ENCODE data around the gene SFTPB. TPM values are rescaled to one million over a fixed set of nuclear protein-coding genes. Genes with fewer than 3 reads are reported as not detected.
"Not testable (repeated sequence)": the region's sequence is repeated elsewhere in the genome, so short reads cannot be mapped to it uniquely, and the experiment has no call there.

Gene SFTPB
- total RNA-seq, 3 donors from 2014 or later = 1.3 to 2.2 TPM; not detected in 1

GRCh38 chr2:85621338-85621737 is 46.7 kb downstream of the SFTPB start:
- Histone ChIP-seq H3K4me1 (ENCODE audit: low read depth) (peaks cover 25% of the 10 kb centered on the region), H3K36me3 (ENCODE audit: low read depth) (peaks cover 11% of the 10 kb centered on the region), H3K4me3 (no peak overlapping the region), H3K9me3 (no peaks in the 10 kb centered on the region)
- DNase-seq = no peak
- intact Hi-C loops (cut with DNase I, micrococcal nuclease) = no loop called here
- TF ChIP-seq, protein P1, sequence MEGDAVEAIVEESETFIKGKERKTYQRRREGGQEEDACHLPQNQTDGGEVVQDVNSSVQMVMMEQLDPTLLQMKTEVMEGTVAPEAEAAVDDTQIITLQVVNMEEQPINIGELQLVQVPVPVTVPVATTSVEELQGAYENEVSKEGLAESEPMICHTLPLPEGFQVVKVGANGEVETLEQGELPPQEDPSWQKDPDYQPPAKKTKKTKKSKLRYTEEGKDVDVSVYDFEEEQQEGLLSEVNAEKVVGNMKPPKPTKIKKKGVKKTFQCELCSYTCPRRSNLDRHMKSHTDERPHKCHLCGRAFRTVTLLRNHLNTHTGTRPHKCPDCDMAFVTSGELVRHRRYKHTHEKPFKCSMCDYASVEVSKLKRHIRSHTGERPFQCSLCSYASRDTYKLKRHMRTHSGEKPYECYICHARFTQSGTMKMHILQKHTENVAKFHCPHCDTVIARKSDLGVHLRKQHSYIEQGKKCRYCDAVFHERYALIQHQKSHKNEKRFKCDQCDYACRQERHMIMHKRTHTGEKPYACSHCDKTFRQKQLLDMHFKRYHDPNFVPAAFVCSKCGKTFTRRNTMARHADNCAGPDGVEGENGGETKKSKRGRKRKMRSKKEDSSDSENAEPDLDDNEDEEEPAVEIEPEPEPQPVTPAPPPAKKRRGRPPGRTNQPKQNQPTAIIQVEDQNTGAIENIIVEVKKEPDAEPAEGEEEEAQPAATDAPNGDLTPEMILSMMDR (IDR thresholded peaks at IDR 0.05) = no peak
- ATAC-seq = peak; percentile 45

DNA sequence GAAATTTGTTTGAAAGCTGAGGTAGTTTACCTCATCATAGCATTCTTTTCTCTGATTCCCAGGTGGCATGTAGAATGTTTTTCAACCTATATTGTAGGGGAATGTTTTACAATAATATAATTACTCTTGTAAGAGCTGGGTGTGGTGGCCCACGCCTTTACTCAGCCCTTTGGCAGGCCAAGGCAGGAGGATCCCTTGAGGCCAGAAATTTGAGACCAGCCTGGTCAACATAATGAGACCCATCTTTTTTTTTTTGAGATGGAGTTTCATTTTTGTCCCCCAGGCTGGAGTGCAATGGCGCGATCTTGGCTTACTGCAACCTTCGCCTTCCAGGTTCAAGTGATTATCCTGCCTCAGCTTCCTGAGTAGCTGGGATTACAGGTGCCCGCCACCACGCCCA is 48.4 kb downstream of the SFTPB start:
- ATAC-seq (no peak), DNase-seq (peak in 2 of 3 donors; percentile 38 to 48)
- no peaks in the 10 kb centered on the region for H3K36me3 ChIP-seq (ENCODE audit: low read depth)
- H3K9me3 ChIP-seq = no peaks in the 10 kb centered on the region
- H3K4me1 ChIP-seq (ENCODE audit: low read depth) = peaks cover 28% of the 10 kb centered on the region
- TF ChIP-seq, protein P1 (IDR thresholded peaks at IDR 0.05) = no peak
- intact Hi-C loops (cut with DNase I, micrococcal nuclease) = no loop called here
- H3K4me3 ChIP-seq = no peak overlapping the region

GRCh38 chr2:85617723-85618122 is 50.3 kb downstream of the SFTPB start:
- intact Hi-C loops (cut with DNase I, micrococcal nuclease); ATAC-seq; H3K36me3 ChIP-seq (ENCODE audit: low read depth); H3K9me3 ChIP-seq; H3K4me3 ChIP-seq; DNase-seq: not testable (repeated sequence)
- H3K4me1 ChIP-seq (ENCODE audit: low read depth) = peaks cover 28% of the 10 kb centered on the region

DNA sequence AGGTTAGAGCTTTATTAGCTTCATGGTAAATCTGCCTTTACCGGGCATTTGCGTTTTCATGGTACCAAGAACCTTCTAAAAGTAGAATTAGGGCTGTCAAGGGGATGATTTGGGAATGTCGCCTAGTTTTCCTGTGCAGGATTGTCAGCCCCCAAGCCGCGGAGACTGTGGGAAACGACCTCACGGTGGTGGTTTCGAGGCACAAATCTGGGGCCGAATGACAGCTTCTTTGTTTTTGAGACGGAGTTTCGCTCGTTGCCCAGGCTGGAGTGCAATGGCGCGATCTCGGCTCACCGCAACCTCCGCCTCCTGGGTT is 52.6 kb downstream of the SFTPB start:
- intact Hi-C loops (cut with DNase I, micrococcal nuclease) = no loop called here
- ATAC-seq = no peak
- H3K4me1 ChIP-seq (ENCODE audit: low read depth) = peaks cover 33% of the 10 kb centered on the region
- H3K4me3 ChIP-seq = no peak overlapping the region
- DNase-seq = no peak
- no peaks in the 10 kb centered on the region for H3K36me3 ChIP-seq (ENCODE audit: low read depth)
- H3K9me3 ChIP-seq = no peaks in the 10 kb centered on the region
- TF ChIP-seq, protein P1 (IDR thresholded peaks at IDR 0.05) = no peak

DNA sequence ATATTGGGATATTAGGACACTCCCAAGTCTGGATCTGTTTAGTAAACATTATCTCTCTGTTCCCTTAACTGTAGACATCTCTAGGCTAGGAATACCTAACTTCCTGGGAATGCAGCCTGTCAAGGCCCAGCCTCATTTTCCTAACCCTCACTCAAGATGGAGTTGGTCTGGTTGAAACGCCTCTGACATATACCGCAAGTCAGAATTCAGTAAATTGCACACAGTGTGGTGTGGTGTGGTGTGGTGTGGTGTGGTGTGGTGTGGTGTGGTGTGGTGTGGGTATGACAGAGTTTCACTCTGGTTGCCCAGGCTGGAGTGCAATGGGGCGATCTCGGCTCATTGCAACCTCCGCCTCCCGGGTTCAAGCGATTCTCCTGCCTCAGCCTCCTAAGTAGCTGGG is 53.2 kb downstream of the SFTPB start:
- DNase-seq; H3K36me3 ChIP-seq (ENCODE audit: low read depth); H3K9me3 ChIP-seq; intact Hi-C loops (cut with DNase I, micrococcal nuclease); ATAC-seq; H3K4me3 ChIP-seq: not testable (repeated sequence)
- peaks cover 29% of the 10 kb centered on the region for H3K4me1 ChIP-seq (ENCODE audit: low read depth)

DNA sequence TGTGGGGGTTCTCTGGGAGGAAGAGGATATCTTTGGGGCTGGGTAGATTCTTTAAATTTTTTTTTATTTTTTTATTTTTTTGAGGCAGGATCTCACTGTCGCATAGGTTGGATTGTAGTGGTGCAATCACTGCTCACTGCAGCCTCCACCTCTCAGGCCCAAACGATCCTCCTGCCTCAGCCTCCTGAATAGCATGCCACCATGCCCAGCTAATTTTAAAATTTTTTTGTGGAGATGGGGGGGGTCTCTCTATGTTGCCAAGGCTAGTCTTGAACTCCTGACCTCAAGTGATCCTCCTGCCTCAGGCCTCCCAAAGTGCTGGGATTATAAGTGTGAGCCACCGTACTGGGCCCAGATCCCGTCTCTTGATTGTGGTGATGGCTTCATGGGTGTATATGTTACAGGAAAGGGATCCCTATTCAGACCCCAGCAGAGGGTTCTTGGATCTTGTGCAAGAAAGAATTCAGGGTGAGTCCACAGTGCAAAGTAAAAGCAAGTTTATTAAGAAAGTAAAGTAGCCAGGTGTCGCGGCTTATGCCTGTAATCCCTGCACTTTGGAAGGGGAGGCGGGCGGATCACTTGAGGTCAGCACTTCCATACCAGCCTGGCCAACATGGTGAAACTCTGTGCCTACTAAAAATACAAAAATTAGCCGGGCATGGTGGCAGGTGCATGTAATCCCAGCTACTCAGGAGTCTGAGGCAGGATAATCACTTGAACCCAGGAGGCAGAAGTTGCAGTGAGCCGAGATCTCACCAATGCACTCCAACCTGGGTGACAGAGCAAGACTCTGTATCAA is 54.1 kb downstream of the SFTPB start:
- ATAC-seq (no peak), DNase-seq (no peak)
- TF ChIP-seq, protein P1 (IDR thresholded peaks at IDR 0.05) = no peak
- Histone ChIP-seq H3K36me3 (ENCODE audit: low read depth) (no peaks in the 10 kb centered on the region), H3K4me3 (no peak overlapping the region), H3K9me3 (no peaks in the 10 kb centered on the region), H3K4me1 (ENCODE audit: low read depth) (peaks cover 28% of the 10 kb centered on the region)
- intact Hi-C loops (cut with DNase I, micrococcal nuclease) = no loop called here
